Effector CD8-positive, alpha-beta T cell (primary cell): ENCODE data around the gene GRAMD1A.
A peak's percentile ranks its signal among the peaks of the same experiment; 100 is the strongest.
"Not testable (repeated sequence)": the region's sequence is repeated elsewhere in the genome, so short reads cannot be mapped to it uniquely, and the experiment has no call there.

Source experiments
- DNase-seq: peaks from one replicate; lab custom pipeline; 2025; lab: John Stamatoyannopoulos, UW
- total RNA-seq, 4 experiments: gene quantifications; one replicate each; lab custom pipeline; 2026; lab: John Stamatoyannopoulos, UW

GRAMD1A gene
- 47.9 to 109 (median 101) reads per million in 4 experiments for total RNA-seq

DNA sequence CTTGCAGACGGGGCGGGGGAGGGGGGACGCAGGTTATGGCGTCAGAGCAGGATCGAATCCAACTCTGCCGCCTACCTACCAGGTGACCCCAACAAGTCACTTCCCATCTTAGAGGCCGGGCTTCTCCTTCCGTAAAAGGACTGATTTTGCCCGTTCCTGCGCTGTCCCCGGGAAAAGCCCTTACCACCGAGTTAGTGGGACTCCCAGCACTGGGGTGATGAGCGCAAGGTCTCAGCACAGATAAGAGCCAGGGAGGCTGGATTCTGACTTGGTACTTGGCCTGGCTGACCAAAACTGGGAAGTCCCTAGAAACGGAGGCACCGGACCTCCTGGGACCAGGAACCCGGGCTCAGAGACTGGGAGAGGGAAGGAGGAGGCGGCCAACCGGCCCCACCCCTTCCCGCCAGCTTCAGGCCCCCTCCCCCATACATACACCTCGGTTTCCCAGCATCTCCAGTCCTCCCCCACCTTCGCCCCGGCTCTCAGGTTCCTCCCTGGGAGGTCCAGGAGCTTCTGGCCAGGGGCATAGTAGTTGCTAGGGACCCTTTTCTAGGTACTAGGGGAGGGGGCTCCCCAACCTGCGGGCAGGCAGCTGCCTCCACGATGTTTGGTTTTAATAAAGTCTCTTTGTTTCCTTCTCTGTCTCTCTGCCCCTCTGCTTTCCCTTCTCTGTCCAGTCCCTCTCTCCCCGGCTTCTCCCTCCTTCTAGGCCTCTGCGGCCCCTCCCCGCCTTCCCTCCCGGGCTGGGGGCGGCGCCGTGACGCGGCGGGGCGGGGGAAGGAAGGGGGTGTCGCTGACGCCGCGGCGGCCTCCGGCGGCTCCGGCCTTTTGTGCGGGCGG, at the start of gene GRAMD1A:
TSS of gene GRAMD1A (plus strand) at position 826 of the 840 bp plus-strand sequence. CDS start 156 bp downstream, outside the sequence.
- peak; percentile 48 for DNase-seq

DNA sequence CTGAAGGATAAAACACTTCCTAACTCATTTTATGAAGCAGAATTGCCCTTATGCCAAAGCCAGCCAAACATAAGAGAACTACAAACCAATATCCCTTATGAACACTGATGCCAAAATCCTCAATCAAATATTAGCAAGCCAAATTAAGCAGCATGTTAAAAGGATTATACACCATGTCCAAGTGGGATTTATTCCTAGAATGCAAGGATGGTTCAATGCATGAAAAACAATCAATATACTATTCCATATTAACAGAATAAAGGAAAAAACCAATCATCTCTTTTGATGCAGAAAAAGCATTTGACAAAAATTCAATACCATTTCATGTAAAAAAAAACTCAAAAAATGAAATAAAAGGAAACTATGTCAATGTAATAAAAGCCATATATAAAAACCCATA, 47.0 kb upstream of the GRAMD1A start:
- DNase-seq, result no peak

DNA sequence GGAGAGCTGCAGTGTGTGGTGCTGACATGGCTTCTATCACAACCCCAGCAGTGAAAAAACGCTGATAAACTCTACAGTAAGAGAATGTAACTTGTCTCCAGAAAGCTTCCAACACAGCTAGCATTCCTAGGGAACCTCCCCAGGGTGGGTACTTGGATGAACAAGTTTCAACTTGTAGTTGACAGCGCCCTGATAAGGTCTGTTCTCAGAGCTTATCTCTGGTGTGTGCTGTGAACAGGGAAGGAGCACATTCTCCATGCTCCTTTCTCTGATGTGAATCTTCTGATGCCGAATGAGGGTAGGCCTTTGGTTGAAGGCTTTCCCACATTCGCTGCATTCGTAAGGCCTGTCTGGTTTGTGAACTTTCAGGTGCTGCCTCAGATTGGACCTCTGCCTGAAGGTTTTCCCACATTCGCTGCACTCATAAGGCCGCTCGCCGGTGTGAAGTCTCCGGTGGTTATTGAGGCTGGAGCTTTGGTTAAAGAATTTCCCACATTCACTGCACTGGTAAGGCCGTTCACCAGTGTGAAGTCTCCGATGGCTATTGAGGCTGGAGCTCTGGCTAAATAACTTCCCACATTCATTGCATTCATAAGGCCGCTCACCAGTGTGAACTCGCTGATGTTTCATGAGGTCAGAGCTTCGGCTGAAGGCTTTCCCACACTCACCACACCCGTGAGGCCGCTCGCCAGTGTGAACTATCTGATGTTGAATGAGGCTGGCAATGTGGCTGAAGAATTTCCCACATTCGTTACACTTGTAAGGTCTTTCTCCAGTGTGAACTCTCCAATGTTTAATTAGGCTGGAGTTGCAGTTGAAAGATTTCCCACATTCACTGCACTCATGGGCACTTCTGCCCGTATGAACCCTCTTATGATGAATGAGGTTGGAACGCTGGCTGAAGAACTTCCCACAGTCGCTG, 42.0 kb upstream of the GRAMD1A start:
- DNase-seq, result no peak

DNA sequence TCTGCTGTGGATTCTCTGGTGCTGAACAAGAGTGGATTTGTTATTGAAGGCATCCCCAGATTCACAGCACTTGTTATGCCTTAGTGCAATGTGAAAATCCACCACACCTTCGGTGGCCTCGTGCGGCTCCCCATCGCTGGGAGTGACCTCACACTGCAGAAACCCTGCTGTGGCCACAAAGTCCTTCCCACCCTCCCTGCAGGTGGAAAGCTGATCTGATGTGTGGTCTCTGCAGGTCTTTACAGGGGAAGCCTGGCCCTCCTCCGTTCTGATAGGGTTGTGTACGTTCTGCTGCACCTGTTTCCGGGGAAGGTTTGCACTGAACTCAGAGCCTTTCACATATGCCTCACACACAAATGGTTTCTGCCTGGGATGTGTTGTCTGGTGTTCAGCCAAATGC, 41.1 kb upstream of the GRAMD1A start:
- DNase-seq, result no peak

DNA sequence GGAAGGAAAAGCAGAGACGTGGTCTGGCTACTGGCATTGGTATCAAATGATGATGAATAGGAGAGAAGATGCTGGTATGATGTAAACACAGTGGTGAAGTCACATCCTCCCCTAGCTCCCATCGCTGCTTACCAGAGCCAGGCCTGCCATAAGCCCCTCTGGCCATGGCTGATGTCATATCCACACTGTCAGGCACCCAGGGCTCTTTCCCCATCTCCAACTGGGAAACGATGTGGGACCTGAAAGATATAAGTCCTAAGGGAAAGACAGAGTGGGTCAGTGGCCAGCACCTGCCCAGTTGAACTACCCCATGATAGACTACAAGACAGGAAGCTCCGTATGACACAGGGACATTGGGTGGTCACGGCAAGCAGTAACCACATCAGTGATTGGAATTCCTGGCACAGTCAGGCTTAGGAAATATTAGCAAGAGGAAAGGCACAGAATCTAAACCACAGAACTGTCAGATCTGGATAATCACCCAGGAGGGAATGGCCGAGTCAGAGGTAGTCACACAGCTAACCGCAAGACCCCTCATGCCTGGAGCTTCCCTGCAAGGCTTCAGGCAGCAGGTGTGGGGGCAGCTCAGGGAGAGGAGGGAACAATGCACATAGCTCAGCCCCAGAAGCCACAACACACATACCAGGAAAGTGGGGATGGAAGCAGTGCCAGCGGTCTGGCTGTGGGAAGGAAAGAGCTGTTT, 39.9 kb upstream of the GRAMD1A start:
- no peak for DNase-seq

DNA sequence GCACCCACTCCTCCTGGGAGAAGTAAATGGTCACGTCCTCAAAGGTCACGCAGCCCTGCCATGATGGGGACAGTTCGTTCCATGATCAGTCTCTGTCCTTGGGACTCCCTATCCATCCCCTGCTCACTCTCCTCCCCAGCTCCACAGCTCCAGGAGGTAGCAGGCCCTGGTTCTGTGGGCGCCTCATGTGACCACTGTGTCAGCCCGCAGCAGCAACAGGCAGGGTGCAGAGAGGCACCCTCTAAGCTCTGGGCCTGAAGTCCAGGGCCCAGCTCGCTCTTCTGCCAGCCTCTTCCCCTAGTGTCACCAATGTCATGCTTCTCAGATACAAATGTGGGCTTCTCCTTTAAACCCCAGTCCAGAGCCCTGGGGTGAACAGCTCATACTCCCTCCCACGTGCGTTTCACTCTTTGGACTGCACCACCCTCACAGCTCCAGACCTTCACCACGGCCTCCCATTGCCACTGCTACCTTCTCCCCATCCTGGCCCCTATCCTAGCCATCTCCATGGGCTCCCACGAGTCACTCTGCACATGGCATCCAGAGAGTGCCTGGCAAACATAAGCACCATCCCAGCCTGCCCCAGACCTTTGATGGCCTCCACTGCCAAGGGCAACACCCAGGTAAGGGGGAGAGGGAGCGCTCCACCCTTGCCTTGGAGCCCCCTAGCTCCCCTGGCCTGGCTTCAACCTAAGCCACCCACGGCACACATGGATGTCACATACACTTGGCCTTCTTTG, 39.0 kb upstream of the GRAMD1A start:
- DNase-seq, result no peak

DNA sequence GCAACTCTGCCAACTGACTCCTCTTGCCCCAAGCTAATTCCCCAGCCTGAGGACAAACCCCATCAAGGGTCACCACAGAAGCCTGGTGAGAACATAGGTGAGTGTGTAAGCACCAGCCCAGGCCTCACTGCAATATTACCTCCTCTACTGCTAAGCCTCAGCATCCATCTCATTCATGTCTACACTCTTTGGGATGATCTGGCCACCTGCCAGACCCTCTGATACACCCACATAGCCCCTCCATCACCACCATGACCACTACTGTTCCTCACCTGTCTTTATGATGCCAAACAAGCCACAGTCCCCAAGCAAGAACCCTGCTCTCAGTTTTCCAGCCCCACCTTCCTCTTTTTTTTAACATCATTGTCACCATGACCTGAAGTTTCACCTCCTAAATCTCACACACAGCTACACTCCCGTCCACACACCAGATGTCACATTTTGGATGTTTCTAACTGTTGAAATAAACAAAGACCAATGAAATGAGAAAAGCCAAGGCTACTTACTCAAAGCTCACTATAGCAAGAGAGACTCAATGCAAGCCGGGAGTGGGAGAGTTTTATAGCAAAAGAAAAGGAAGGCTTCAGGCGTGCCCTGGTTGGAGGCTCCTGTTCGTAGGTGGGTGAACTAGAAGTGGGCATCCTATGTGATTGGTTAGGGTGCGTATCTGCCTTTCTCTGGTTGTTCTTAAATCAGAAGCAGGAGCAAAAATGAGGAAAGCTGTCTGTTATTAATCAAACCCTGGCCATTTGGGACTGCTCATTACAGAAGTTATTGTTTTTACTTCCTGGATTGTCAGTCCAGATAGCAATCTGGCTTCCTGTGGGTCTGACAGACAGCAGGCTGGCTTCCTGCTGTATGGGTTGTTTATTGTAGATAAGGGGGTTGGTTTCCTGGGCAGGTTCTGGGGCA, 38.1 kb upstream of the GRAMD1A start:
- DNase-seq, result no peak

DNA sequence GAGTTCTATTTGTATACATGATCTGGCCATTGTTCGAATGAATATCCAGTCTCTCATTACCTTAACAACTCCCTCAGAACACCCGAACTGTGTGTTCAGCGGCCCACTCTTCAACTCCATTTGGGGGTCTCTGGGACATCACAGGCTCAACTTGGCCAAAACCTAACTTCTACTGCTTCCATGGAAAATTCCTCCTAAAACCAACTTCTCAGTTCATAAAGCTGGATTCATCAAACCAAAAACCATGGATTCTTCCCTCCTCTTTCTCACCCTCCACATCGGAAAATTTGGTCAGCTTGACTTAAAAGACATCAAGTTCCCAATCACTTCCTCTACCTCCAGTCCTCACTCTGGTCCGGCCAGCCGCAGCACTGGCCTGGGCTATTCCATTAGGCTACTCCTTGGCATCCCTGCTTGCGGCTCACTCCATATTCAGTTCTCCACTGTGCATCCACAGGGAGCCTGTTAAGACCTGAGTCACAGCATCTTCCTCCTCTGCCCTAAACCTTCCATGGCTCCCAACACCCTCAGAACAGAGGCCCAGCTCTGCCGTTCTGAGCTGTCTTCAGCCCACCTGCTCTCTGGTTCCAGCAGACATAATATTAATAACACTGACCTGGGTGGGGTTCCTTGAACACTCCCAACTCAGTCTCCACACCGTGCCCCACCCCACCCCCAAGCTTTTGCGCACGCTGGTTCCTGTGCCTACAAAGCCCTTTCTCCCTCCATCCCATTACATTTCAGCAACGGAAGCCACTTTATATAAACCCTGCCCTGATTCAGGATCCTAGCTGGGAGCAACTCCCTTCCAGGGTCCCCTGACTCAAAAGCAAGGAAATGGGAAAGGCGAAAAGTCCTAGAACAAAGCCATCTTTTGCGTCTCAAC, 37.2 kb upstream of the GRAMD1A start:
- DNase-seq, result no peak

DNA sequence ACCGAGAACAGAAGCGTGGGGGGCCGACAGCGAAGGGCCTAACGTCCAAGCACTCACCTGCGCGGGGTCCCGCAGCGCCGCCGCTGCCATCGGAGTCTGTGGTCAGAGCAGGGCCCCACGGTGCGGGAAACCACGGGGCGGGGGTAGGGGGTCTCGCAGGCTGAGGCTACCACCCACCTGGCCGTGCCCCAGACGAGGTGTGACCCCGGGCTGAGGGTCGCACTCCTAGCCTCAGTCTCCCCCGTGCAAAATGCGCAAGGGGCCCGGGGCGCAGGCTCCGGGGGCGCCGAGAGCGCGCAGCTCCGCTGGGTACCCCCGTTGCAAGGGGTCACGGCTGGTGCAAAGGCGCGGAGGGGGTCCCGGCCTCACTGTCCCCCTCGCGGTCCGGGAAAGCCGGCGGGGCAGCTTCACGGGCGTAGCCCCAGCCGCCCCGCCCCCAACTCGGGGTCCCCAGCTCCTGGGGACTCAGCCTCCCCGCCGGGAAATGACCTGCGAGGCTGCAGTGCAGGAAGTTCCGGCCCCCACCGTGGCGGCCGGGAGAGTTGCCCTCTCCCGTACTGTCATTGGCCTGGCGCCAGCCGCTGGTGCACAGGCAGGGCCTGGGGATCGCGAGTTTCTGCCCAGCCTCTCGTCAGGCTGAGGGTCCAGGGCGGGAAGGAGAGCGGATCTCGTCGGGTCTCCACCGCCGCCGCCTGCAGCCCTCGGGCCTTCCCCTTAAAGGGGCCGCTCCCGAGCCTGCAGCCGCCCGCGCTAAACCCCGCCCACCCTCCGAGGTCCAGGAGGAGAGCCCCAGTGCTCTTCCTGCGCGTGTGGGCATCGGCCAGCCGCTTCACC, 36.3 kb upstream of the GRAMD1A start, which contains the start of gene ZNF792:
TSS of gene ZNF792 (minus strand) at position 657 of the 834 bp plus-strand sequence. CDS start at position 90, 567 bp downstream.
- DNase-seq, result peak; percentile 32

DNA sequence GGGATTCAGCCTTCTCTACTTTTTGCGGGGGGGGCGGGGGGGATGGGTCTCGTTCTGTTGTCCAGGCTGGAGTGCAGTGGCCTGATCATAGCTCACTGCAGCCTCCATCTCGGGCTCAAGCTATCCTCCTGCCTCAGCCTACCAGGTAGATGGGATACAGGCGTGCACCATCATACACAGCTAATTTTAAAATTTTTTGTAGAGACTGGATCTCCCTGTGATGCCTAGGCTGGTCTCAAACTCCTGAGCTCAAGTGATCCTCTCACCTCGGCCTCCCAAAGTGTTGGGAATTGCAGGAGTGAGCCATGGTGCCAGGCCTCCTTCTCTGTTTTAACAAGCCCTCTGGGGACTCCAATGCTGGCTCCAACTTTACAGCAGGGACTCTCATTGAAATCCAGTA, 35.5 kb upstream of the GRAMD1A start:
- DNase-seq, result no peak

DNA sequence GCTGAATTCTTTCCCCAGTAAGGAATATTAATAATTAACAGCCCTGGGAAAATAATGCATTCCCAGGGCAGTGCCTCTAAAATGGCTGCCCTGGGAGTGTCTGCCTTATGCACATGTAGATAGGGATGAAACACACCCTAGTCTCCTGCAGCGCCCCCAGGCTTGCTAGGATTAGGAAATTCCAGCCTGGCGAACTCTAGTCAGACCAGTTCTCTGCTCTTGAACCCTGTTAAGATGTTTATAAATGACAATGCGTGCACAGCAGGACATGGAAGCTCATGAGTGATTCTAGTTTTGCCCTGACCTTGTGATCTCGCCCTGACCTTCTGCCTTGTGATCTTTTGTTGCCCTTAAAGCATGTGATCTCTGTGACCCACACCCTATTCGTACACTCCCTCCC, 34.6 kb upstream of the GRAMD1A start:
- DNase-seq, result not testable (repeated sequence)

DNA sequence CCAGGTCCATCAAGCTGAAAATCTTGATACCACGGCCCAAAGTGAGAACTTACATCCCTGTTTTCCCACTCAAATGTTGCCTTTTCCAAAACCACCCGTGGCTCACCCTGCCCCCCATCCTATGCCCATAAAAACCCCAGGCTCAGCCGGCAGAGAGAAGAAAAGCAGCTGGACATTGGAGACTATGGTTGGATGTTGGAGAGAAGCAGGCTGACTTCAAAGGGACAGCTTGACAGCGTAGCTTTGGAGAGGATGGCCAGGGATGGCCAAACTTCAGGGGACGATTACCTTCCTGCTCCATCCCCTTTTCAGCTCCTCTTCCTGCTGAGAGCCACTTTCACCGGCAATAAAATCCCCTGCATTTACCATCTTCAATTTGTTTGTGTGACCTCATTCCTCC, 32.6 kb upstream of the GRAMD1A start:
- no peak for DNase-seq

DNA sequence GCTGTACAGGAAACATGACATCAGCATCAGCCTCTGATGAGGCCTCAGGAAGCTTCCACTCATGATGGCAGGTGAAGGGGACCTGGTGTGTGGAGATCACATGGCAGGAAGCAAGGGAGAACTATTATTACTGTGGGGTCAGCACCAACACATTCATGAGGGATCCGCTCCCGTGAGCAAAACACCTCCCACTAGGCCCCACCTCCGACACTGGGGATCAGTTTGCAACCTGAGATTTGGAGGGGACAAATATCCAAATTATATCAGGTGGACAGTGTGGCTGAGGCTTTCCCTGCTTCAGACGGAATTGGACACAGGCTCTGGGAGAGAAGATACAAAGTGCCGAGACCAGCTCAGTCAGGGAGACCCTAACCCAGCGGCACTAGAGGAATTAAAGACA, 30.4 kb upstream of the GRAMD1A start:
- DNase-seq, result no peak

DNA sequence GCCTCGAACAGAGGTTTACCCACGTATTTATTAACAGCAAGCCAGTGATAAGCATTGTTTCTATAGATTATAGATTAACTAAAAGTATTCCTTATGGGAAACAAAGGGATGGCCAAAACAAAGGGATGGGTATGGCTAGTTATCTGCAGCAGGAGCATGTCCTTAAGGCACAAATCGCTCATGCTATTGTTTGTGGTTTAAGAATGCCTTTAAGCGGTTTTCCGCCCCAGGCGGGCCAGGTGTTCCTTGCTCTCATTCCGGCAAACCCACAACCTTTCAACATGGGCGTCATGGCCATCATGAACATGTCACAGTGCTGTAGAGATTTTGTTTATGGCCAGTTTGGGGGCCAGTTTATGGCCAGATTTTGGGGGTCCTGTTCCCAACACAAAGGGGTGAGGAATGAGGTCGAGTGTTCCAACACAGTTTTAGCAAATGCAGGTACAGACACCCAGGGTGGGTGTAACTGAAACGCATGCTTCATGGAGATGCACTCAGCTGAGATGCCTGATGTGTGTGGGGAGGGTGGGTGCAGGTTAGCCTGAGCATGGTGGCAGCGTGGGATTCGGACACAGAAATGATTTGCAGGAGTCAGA, 29.8 kb upstream of the GRAMD1A start:
- not testable (repeated sequence) for DNase-seq

DNA sequence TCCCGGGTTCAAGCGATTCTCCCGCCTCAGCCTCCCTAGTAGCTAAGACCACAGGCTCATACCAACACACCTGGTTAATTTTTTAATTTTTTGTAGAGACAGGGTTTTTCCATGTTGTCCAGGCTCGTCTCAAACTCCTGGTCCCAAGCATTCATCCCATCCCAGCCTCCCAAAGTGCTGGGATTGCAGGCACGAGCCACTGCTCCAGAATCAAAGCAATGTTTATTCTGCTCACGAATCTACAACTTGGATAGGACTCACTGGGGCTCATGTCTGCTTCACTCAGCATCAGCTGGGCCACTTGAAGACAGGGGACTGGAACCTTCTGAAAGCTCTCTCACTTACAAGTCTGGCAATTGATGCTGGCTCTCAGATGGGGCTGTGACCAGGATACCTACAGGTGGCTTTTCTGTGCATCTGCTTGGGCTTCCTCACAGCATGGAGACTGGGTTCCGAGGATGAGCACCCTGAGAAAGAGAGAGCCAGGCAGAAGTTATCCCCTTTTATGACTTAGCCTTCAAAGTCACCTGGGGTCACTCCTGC, 27.9 kb upstream of the GRAMD1A start:
- no peak for DNase-seq

DNA sequence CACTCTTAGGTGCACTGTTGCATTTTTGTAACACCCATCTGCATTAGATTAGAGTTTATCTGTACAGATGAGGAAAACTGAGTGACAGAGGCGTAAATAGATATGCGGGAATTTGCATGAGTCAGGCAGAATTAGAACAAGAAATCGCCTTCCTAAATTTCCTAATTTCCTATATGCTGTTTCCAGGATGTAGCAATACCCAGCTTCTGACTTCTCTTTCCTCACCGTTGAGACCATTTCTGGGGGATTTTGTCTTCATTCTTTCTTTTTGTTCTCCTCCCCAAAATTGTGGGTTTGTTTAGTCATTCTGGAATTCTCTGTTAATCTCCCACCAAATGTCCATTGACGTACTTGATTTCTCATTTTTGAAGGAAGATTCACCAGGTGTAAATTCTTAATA, 25.5 kb upstream of the GRAMD1A start:
- DNase-seq, result no peak

DNA sequence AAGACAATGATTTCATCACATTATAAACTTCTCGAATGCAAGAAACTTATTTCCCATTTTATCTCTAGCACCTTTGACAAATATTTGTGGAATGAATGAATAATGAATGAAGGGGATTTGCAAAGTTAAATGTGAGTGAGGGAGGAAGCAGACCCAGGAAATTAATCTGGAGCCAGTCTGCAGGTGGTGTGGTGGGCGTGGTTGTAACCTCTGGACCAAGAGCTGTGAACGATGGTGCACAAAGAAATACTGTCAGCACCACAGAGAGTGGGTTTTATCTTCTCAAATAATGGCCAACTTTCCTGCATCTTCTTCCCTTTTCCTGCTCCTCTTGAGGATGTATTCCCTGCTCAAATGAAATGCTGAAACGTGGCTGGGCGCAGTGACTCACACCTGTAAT, 25.1 kb upstream of the GRAMD1A start:
- DNase-seq, result no peak

DNA sequence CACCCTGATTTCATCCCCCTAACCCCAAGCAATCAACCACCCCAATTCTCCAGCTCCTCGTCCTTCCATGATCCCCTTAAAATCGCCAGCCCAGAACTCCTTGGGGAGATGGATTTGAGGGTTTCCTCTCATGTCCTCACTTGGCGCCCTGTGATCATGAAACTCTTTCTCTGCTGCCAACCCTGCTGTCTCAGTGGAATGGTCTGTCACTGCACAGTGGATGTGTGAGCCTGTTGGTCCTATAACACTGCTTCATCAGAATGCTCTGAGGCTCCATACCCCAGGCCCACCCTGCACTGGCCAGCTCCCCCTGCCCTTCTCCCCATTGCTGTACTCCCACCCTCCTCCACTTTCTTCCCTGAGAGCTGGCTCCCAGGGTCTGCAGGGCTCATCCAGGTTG, 23.5 kb upstream of the GRAMD1A start:
- DNase-seq, result no peak
